NCI-H748 treated with DMSO at 0.1 percent for 48 hours (cell line): ENCODE data around the gene CYP2U1.

Source experiments
- DNase-seq: peaks from one replicate; lab custom pipeline; 2025; lab: John Stamatoyannopoulos, UW

CYP2U1 gene

DNA sequence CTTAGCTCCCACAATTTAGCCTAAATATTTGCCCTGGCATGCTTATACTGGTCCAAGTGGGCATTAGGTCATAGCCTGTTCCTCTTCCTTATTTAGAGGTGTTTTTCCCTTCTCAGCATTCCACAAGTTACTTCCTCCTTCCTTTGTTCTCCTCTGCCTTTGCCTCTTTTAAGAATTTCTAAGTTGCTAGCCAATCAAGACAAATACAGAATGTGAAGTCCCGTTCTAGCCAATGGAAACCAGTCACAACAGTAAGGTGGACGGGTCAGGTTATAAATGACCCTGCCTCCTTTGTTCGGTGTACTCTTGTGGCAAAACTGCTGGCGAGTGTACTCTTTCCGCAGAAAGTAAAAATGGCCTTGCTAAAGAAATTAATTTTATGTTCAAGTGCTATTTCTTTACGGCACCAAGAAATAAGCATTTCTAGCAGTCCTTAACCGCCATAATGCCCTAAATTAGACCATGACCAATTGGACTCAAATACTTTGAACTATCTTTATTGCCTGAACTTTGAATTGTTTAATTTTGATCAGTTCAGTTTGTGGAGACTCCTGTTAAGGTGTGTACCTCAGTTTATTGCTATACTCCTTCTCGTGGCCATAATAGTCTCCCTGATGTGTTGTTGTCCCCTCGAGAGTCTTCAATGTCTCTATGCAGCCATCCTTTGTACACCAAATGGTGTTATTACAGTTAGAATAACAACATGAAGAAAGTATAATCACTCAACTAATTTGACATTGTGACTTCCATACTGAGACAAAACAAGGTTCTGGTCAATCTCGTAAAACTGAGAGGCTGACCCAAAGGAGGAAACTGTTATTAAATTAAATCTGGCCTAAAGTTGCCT is 56.8 kb downstream of the CYP2U1 start:
- no peak for DNase-seq

DNA sequence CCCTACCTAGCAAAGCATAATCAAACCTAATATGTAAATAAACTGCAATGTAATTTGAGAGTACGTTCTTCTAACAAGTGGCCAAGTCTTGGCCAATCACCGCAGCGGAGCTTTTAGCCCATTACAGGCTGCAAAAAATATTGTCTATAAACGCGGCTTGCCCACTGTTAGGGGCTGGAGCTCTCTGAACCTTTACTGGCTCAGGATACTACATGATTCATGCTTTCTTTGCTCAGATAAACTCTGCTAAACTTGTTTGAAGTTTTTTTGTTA is 57.4 kb downstream of the CYP2U1 start:
- no peak for DNase-seq

DNA sequence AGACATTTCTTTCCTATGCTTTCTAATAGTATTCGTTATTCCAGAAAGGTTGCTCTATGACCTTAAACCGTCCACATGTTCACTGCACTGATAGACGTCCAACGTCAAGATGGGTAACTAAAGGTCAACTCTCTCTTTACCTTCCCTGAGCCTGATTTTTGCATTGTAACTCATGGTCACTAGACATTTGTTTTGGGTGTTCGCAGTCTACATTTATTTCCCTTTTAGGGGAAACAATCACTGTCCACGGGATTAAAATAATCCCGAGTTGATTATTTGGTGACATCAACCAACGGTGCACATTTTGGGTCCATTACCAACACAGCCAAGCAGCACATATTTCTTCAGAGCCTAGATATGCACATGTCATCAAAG is 57.8 kb downstream of the CYP2U1 start:
- DNase-seq, result no peak

DNA sequence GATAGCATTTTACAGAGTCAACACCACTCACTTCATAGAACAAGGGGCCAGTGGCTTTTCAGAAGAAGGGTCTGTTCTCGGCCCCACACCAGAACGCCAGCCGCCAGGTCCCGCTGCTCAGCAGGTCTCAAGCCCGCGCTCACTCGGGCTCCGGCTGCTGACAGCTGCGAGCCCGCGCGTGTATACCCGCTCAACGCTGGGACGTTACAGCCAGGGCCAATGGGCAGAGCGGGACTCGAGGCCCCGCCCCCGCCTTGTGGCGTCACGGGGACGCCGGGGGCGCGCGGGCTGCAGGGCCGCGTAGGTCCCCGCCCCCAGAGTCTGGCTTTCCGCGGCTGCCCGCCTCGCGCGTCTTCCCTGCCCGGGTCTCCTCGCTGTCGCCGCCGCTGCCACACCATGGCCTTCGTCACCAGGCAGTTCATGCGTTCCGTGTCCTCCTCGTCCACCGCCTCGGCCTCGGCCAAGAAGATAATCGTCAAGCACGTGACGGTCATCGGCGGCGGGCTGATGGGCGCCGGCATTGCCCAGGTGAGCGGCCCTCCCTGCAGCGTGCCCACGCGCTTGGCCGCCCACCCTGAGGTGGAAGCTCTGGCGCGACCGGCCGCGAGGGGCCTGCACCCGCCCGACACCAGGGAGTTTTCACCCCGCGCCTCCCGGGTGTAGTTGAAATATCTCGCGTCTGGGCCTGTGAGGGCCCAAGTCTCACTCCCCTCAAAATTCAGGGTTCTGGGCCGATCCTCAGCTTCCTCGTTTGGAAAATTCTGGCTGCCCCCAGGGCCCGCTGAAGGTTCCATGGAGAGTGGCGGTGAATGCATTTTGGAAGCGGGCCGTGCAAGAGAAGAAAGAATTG is 58.4 kb downstream of the CYP2U1 start, which contains the start of gene HADH:
HADH (plus strand) TSS at position 353 of the 850 bp plus-strand sequence; CDS start at position 397, 44 bp downstream.
- peak; percentile 53 for DNase-seq

DNA sequence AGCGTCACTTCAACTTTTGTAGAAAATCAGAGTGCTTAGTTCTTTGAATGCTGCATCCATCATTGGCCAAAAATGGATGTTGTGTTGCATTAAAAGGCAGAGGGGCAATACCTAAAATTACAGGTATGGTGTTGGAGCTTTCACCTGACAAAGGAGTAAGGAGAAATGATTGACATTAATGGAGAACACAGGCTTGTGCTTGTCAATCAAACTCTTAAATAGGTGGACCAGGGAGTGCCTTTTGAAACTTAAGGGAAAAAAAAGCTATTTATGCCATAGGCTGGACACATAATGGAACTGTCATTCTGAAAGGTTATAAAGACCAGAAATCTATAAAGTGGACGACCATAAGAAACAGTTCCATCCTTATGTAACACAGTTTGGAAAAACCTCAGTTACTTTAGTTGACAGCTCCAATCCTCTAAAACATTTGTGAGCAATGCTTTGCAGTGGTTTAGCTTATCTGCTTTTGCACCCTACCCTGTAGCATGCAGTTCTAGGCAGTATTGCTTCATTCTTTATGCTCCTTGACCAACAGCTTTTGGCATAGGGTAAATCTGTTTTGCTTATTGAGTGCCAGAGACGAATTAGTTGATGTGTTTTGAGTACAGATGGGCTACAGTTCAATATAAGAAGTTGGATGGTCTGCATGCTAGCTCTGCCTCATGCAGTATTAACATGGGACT is 60.7 kb downstream of the CYP2U1 start:
- DNase-seq, result no peak

DNA sequence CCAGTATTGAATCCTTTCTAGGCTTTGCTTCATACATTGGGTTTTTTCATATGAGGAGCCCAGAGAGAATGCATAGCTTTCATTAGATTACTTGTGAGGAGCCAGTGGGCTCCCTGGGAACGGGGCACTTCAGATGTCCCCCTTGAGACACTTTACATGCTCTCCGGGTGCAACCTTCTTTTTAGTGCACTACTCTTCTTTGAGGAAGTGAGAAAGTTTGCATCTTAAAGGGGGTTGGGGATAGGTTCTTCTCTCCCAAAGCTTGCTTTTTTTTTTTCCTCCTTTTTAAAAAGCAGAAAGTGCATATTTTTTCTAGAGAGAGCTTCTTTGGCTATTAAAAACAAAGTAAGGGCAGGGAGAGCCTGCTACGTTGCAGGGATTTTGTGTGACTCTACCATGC is 62.6 kb downstream of the CYP2U1 start:
- no peak for DNase-seq

DNA sequence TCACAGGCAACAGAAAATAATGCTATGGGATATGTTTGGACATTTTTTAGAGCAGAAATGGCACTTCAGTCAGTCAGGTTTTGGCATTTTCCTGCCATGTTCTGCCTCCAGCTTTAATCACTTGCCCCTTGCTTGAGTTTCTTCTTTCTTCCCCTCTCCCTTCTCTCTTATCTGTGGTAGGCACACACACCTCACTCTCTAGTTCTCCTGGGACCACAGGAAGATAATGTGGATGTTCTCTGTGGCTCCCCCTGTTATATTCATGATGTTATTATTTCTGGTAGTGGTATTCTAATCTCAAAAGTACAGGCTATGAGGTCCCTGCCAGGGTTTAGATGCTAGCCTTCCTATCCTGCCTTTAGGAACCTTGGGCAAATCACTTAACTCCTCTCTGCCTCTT is 63.5 kb downstream of the CYP2U1 start:
- DNase-seq, result no peak

DNA sequence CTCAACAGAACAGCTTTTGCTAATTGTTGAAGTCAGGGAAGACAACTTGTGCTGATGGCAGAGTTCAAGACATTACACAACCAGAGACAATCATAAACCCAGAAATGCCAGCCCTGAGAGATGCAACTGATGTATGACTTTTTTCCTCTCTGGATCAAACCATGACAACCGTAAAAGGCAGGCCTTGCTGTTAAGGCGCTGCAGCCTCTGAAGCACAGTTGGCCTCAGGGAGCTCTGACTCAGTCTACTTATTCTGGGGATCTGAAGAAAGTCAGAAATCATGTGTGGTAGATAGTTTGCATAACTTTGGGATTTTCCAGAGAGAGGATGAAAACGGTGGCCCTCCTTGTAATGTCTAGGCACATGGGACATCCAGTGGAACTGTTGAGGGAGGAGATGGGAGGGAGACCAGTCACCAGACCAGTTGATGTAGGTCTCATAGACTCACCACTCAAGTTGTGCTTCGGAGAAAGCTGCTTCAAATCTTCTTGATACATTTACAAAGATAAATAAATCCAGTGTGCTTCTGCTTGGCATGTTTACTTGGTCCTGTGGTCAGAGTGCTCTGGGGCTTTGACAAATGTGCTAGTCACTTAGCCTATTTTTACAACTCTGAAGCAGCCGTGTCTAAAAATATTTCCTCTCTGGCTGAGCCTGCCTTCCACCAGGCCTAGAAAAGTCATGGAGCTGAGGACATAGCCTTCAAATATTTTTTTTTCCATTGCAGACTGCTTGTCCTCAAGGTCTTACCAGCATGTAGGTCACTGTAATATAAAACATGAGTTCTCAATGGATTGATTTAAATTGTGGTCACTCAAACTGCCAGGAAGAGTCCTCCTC is 65.8 kb downstream of the CYP2U1 start:
- no peak for DNase-seq

DNA sequence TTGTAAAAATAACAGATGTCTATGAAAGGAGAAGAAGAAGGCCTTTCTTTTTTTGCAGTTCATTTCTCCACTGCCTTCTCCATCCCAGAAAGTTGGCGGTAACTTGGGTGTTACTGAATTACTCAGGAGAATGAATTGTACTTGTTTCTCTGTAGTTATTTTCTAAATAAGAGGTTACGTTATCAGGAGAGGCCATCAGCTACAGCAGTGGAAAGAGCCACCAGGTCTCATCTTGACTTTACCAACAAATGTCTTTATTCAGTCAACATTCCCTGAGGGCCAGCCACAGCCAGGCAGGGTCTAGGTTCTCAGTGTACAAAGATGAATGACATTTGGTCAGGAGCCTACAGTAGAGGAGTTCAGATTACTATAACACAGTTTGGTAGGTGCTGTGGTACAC is 66.4 kb downstream of the CYP2U1 start:
- DNase-seq, result no peak

DNA sequence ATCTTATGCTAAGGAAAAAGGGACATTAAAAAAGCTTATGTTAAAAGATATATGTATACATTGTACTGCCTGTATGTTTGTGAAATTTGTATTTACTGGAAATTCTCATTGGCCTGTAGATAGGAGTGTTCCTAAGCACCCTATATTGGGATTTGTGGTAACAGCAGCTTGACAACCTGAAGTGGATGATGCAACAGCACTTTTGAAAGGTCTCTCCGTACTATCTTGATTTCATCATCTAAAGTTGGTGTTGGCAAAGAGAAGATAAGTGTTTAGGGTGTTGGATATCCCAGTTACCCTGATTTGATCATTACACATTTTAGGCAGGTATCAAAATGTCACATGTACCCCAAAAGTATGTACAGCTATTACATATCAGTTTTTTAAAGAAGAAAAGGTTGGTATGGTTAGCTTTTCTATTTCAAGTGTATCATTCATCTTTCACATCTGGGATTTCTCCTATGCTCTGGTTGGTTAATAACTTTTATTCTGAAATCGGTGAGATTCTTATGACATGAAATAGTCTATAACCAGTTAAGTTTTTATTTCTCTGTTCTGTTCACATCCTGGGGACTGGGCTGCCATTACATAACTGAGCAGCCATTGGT is 68.7 kb downstream of the CYP2U1 start:
- no peak for DNase-seq

DNA sequence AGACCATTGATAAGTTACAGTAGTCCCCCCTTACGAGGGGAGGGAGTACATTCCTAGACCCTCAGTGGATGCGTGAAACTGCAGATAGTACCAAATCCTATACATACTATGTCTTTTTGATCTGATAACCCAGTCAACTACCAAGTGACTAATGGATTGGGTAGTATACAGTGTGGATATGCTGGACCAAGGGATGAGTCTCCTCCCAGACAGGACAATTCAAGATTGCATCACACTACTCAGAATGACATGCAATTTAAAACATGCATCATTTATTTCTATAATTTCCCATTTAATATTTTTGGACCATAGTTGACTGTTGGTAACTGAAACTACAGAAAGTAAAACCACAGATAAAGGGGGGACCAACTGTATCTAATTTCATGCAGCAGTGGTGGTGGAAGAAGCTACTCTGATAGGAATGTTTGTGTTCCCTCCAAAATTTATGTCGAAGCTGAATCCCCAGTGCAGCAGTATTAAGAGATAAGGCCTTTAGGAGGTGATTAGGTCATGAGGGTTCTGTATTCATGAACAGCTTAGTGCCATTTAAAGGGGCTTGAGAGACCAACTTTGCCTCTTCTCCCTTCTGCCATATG is 70.3 kb downstream of the CYP2U1 start:
- DNase-seq, result no peak
